GM21619 (cell line): ENCODE measurements around the gene GALNT9.

Source experiments
- ATAC-seq: cut with Tn5 transposase; IDR thresholded peaks from one replicate; pipeline ENCODE4 v1.9.1; 2021; ENCODE audit not compliant: unreplicated experiment

The GALNT9 gene

GRCh38 chr12:132344601-132345000, 15.2 kb upstream of the GALNT9 start:
- no peak for ATAC-seq

GRCh38 chr12:132344181-132344580, 14.8 kb upstream of the GALNT9 start:
- ATAC-seq = no peak

- ATAC-seq = no peak
Measured at GRCh38 chr12:132343294-132344004, 14.1 kb upstream of the GALNT9 start.

- ATAC-seq = no peak
Measured at GRCh38 chr12:132342251-132343227, 13.2 kb upstream of the GALNT9 start.

- ATAC-seq = no peak
Measured at GRCh38 chr12:132341318-132342050, 12.1 kb upstream of the GALNT9 start.

- ATAC-seq = no peak
Measured at GRCh38 chr12:132340266-132341035, 11.1 kb upstream of the GALNT9 start.

GRCh38 chr12:132339856-132340255, 10.5 kb upstream of the GALNT9 start:
- no peak for ATAC-seq

- ATAC-seq = no peak
Measured at GRCh38 chr12:132338781-132339180, 9.4 kb upstream of the GALNT9 start.

GRCh38 chr12:132338311-132338710, 8.9 kb upstream of the GALNT9 start:
- no peak for ATAC-seq

GRCh38 chr12:132337557-132337956, 8.2 kb upstream of the GALNT9 start:
- no peak for ATAC-seq

GRCh38 chr12:132336451-132337413, 7.3 kb upstream of the GALNT9 start:
- no peak for ATAC-seq

GRCh38 chr12:132335179-132335756, 5.9 kb upstream of the GALNT9 start:
- no peak for ATAC-seq

GRCh38 chr12:132333766-132334165, 4.4 kb upstream of the GALNT9 start:
- ATAC-seq = no peak

- no peak for ATAC-seq
Measured at GRCh38 chr12:132333273-132333672, 3.9 kb upstream of the GALNT9 start.

GRCh38 chr12:132330549-132330881, 1.1 kb upstream of the GALNT9 start:
- ATAC-seq = no peak

- ATAC-seq = no peak
Measured at GRCh38 chr12:132329720-132330548, 545 bp upstream of the GALNT9 start.

- no peak for ATAC-seq
Measured at GRCh38 chr12:132328282-132329029, 933 bp downstream of the GALNT9 start.
